Measurements from ENCODE around the gene GPANK1.

Gene GPANK1

DNA sequence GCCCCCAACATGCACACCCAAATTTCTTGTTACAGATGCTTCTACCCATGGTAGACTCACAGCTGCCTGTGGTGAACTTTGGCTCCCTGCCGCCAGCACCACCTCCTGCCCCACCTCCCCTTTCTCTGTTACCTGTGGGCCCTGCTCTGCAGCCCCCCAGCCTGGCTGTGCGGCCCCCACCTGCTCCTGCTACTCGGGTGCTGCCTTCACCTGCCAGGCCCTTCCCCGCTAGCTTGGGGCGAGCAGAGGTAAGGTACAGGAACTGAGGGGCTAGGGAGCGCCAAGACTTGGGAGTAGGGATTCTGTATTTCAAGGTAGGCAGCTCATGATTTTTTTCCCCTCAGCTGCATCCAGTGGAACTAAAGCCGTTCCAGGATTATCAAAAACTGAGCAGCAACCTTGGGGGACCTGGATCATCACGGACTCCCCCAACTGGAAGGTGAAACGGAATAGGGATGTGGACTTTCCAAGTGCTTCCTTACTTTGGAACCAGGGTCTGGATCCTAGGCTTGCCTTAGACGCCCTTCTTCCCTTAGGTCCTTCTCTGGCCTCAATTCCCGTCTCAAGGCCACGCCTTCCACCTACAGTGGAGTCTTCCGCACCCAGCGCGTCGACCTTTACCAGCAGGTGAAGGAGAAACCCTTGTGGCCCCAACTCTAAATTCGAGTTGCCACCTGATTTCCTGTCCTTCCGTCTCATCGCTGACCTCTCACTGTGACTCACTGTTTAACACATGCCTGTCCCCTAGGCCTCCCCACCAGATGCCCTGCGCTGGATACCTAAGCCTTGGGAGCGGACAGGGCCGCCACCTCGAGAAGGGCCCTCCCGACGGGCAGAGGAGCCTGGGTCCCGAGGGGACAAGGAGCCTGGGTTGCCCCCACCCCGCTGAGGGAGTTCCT is 27.9 kb downstream of the GPANK1 start:
- DNase-seq: no peak

DNA sequence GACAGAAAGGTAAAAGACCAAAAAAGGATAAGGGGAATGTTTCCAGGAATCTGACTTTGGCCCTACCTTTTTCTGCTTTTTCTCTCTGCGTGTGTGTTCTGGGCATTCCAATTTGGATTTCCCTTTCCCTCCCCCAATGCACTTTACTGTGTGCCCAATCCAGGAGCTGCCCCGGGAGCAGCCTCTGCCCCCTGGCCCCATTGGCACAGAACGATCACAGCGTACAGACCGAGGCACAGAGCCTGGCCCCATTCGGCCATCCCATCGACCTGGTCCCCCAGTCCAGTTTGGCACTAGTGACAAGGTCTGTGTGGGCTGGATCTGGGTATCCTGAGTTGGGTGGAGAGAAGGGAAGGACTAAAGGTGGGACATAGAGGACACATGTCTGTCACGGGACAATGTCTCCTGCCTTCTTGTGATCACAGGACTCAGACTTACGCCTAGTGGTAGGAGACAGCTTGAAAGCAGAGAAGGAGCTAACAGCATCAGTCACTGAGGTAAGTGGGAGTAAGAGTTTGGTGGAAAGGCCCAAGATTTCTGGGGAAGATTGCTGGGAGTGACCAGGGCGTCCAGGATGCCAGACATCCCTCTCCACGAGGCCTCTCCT is 29.7 kb downstream of the GPANK1 start:
- DNase-seq: no peak

DNA sequence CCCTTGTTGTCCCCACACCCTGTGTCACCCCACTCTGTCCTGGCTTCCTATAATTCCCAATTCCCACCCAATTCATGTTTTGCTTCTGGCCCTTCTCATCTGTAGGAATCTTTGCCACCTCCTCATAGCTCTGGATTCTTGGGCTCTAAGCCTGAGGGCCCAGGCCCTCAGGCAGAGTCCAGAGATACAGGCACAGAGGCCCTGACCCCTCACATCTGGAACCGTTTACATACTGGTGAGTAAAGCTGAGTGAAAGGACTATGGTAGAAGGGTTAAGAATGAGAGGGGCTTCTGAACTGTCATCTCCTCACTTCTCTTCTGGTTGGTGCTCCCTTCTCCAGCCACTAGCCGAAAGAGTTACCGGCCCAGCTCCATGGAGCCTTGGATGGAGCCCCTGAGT is 30.7 kb downstream of the GPANK1 start:
- DNase-seq: no peak

DNA sequence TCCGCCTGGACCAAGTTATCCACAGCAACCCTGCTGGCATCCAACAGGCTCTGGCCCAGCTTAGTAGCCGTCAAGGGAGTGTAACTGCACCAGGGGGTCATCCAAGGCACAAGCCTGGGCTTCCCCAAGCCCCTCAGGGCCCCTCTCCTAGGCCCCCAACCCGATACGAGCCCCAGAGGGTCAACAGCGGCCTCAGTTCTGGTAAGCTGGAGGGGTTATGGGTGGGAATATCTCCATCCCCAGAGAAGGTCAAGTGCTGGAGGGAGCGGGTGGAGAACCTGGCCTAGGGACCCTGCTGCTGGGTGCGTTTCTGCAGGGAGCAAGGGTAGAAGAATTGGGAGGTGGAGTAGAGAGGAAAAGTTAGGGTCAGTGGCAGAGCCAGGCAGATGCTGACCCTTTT is 31.4 kb downstream of the GPANK1 start:
- no peak for DNase-seq

DNA sequence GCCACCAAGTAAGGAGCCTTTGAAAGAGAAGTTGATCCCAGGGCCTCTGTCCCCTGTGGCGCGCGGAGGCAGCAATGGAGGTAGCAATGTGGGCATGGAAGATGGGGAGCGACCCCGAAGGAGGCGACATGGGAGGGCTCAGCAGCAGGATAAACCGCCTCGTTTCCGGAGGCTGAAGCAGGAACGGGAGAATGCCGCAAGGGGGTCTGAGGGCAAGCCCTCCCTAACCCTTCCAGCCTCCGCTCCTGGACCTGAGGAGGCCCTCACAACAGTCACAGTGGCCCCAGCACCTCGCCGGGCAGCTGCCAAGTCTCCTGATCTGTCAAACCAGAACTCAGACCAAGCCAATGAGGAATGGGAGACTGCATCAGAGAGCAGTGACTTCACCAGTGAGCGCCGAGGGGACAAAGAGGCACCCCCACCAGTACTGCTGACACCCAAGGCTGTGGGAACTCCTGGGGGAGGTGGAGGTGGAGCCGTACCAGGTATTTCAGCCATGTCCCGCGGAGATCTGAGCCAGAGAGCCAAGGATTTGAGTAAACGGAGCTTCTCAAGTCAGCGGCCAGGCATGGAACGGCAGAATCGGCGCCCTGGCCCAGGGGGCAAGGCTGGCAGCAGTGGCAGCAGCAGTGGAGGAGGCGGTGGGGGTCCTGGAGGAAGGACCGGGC is 32.4 kb downstream of the GPANK1 start:
- no peak for DNase-seq

DNA sequence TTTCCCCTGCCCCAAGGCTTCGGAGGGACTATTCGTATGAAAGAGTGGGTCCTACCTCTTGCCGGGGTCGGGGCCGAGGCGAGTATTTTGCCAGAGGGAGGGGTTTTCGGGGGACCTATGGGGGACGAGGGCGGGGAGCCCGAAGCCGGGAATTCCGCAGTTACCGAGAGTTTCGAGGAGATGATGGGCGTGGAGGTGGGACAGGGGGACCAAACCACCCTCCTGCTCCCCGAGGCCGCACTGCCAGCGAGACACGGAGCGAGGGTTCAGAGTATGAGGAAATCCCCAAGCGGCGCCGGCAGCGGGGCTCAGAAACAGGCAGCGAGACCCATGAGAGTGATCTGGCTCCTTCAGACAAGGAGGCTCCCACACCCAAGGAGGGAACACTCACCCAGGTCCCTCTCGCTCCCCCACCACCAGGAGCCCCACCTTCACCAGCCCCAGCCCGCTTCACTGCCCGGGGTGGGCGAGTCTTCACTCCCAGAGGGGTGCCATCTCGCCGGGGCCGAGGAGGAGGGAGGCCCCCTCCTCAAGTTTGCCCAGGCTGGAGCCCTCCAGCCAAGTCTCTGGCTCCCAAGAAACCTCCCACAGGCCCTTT is 33.0 kb downstream of the GPANK1 start:
- DNase-seq: no peak

DNA sequence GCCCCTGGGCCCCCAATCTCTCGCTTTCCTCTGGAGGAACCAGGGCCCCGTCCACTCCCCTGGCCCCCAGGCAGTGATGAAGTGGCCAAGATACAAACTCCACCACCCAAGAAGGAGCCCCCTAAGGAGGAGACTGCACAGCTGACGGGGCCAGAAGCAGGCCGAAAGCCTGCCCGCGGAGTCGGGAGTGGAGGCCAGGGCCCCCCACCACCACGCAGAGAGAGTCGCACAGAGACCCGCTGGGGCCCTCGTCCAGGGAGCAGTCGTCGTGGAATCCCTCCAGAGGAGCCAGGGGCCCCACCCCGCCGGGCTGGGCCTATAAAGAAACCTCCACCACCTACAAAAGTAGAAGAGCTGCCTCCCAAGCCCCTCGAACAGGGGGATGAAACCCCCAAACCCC is 33.6 kb downstream of the GPANK1 start:
- DNase-seq: no peak

DNA sequence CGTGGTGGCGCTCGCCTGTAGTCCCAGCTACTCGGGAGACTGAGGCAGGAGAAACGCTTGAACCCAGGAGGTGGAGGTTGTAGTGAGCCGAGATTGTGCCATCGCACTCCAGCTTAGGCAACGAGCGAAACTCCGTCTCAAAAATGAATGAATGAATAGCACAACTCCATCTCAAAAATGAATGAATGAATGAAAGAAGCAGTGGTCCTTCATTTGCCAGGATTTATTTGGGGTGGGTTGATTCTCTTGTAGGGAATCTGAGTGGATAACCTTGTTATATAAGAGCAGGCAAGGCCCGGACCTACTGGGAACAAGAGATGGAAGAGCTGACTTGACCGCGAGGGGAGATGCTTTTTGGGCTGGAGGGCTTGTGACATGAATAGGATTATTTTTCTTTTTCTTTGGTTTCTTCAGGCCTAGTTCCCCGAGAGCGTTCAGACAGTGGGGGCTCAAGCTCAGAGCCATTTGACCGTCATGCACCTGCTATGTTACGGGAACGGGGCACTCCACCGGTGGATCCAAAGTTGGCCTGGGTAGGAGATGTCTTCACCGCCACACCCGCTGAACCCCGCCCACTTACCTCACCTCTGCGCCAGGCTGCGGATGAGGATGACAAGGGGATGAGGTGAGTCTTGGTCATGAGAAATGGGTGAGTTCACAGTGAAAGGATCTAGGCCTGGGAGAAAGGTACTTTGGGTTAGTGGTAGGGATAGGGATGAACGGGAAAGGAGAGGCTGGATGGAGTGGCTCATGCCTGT is 34.4 kb downstream of the GPANK1 start:
- DNase-seq: no peak

DNA sequence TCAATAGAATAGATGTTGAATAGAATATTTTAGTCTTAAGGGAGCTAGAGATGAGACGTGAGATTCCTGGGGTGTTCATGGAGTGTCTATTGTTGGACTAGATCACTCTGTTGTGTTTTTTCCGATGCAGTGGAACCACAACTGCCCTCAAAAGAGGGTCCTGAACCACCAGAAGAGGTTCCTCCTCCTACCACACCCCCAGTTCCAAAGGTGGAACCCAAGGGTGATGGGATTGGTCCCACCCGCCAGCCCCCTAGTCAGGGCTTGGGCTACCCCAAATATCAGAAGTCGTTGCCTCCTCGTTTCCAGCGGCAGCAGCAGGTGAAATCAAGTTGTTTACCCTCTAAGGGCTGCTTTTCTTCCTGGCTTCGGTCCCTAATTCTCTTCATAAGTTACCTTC is 35.8 kb downstream of the GPANK1 start:
- DNase-seq: no peak

DNA sequence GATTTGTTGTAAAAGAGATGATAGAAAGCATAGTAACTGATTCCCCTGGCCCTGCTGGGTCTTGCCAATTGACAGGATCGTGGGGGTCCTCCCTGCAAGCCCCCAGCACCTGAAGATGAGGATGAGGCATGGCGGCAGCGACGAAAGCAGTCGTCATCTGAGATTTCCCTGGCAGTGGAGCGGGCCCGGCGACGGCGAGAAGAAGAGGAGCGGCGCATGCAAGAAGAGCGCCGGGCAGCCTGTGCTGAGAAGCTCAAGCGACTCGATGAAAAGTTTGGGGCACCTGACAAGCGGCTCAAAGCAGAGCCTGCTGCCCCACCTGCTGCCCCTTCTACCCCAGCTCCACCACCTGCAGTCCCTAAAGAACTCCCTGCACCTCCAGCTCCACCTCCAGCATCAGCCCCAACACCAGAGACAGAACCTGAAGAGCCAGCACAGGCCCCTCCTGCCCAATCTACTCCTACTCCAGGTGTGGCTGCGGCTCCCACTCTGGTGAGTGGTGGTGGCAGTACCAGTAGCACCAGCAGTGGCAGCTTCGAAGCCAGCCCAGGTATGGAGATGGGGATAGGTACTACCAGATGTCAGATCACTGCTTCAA is 37.0 kb downstream of the GPANK1 start:
- no peak for DNase-seq

DNA sequence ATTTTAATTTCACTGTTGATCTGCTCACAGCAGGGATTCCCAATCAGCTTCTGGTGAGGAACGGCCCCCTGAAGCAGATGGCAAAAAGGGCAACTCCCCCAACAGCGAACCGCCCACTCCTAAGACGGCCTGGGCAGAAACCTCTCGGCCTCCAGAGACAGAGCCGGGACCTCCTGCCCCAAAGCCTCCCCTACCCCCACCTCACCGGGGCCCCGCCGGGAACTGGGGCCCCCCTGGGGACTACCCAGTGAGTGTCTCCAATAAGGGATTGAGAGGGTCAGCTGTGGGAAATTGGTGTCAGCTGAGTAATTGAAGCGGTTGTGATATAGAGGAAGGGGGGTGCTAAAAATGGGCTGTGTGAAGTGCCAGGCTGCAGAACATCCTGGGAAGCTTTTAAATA is 37.8 kb downstream of the GPANK1 start:
- DNase-seq: no peak

DNA sequence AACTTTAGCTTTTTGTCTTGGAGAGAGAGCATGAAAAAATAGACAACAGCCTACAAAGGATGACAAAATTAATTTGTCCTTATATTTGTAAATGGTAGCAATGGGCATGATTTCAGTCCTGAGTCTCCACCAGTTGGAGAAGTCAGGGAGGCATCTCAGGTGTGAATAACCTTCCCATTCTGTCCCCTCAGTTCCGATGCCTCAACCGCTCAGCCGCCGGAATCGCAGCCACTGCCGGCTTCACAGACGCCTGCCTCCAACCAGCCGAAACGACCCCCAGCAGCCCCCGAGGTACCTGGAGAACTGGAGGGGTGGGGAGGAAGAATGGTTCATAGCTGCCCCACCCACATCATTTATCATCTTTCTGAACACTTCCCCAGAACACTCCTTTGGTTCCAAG is 40.7 kb downstream of the GPANK1 start:
- DNase-seq: no peak

DNA sequence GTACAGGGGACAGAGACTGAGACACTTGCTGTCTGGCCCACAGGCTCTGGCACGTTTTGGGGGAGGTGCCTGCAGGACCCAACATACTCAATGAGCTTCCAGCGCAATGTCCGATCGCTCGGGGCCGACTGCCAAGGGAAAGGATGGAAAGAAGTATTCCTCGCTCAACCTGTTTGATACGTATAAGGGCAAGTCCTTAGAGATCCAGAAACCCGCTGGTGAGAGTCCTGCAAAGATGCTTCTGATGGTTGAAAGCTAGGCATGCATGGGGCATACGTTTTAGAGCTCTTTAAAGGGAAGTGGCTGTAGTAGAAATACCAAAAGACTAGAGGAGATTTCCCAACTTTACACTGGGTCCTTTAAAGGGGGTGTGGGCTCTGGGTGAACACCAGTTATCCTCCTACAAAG is 42.1 kb downstream of the GPANK1 start:
- no peak for DNase-seq

DNA sequence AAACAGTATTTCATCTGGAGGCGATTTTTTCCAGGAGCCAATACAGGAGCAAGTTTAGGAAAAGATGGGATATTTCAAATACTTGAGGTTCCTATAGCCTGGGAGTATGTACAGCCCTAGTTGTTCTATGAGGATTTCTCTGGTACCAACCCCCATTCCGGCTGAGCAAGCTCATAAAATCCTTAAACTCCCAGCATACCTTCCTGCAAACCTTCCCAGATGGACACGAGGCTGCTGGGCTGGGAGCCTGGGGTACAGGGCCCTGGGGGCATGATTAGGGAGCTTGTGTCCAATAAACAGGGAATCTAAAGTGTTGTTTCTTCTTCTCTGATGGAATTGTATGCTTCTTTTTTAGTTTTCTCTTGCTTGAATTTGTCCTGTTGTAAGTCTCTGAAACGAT is 42.8 kb downstream of the GPANK1 start:
- no peak for DNase-seq

DNA sequence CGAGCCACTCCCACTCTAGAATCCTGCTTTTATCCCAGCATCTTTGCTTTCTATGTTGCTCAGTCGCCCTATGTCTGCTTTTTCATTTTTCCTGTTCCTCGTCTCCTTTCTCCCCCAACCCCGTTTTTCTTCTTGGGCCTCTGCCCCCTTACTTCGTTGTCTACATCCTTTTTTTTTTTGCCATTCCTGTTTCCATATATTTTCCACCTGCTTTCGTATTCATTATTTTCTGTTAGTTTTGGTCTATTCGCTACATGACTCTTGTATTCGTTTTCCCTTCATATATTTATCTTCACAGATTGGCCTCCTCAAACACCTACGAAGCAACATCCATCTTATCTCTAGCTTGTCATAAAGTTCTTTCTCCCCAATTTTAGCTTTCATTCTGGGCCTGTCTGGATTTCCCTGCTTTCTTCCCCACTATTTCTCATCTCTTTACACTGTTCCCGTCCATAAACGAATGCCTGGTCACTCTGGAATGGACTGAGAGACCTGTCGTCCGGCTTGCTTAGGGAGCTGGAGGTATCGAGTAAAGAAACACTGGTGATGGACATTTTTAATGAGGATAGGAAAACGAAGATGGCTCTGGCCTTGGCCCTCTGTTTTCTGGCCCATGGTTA is 43.4 kb downstream of the GPANK1 start:
- no peak for DNase-seq

DNA sequence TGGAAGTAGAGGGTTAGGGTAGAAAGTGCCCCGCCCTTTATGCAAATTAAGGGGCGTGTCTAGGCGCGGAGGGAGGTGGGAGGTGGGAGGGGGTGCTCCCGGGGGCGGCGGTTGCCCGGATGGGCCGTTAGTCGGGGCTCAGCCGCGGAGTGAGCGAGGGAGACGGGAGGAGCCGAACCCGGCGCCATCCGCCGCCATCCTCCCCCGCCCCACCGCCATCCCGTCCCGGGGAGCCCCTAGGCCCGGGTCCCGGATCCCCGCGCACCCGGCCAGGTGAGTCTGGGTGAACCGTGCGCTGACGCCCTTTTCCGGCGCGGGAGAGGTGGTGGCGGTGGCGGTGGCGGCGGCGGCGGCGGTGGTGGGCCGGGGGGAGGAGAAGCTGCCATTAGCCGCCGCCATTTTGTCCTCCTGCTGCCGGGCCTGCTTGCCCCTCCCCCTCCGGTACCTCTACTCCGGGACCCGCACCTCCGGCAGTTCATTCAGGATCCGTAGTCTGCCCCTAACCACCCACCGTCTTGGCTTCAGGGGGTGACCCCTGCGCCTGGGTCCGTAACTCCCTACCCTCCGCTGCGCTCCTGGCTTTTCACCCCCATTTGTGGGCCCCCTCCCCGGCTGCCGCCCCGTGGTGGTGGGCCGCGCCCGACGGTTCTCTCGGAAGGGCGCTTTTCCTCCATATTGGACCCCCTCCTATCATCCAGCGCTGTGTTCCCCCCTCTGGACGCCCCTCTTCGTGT is 44.0 kb downstream of the GPANK1 start, which contains the start of gene PRRC2A:
Gene PRRC2A (plus strand): TSS at position 130 of the 734 bp plus-strand sequence. CDS start 2,075 bp downstream, outside the sequence.
- DNase-seq: peak; percentile 97

DNA sequence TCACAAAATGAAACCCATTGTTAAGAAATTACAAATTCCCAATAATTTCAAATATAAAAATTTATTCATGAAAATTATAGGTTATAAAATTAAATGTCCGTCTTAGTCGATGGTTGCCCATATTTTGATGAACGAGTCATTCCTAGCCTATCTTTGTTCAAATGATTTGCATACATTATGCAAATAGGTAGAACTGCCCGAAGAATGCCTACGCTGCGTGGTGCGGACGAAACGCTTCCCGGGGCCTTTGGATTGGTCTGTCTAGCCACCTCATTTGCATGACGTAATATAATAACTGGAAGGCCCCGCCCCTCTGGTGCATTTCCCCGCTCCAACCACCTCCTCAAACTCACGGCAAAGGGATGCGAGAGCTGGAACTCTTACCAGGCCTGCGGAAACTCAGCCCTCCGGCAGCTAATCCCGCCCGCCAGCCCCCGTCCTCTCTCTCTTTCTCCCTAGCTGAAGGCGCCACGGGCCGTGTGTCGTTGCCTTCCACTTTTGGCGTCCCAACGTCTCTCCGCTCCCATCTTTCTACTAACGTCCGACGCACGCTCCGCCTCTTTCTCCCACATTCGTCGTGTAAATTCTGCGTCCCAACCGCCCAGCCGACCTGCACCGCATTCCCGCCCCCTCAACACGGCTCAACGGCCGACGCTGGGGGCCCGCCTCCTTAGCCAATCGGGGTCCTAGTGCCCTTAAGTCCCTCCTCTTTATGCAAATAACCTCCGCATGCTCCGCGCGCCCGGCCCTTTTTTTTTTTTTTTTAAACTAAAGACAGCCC is 44.8 kb downstream of the GPANK1 start:
- DNase-seq: peak; percentile 98

DNA sequence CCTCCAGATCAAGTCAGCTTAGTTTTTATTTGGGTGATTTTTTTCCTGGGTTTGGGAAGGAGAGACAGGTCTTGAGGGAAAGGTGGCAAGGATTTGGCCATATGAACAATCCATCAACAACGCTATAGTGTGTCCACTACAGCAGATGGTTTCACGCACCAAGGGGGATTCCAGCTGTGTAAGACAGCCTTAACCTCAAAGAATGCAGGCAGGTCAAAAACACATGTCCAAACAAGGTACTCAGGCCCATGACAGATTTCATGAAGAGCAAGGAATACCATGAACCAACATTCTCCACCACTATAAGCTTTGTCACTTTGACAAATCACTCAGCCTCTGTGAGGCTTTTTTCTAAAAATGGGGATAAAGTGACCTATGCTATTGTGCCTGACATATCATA is 47.8 kb downstream of the GPANK1 start:
- DNase-seq: no peak

DNA sequence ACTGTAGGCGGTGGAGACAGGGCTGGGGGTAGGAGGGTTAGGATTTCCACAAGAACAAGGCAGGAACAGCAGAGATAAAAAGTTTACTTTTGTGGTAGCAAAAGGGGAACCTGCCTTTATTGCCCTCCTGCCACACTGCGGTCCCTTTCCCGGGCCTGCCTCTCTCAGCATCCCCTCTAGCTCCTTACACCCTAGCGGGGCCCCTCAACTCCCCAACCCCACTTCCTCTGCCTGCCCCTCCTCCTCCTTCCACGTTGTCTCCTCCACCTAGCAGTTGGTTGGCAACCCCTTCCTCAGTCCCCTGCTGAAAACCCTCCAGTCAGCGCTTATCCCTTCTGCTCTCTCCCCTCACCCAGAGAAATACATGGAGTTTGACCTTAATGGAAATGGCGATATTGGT is 49.0 kb downstream of the GPANK1 start:
- DNase-seq: no peak

Measured in right forelimb (tissue), 1 donor.